DMS 273 treated with DMSO at 0.1 percent for 48 hours (cell line): ENCODE results near the gene PLEKHG2.
A peak's percentile ranks its signal among the peaks of the same experiment; 100 is the strongest.
"Not testable (repeated sequence)": the region's sequence is repeated elsewhere in the genome, so short reads cannot be mapped to it uniquely, and the experiment has no call there.

Source experiments
- DNase-seq: peaks from one replicate; lab custom pipeline; 2025; lab: John Stamatoyannopoulos, UW

PLEKHG2 gene

GRCh38 chr19:39445196-39446111 lies 33.0 kb downstream of the PLEKHG2 start, which contains the start of gene SUPT5H:
Gene SUPT5H, plus strand, starts transcription at chr19:39445582. Its CDS starts 309 bp downstream, at chr19:39445891.
- peak; percentile 93 for DNase-seq

- no peak for DNase-seq
Observed at GRCh38 chr19:39446365-39447084, 34.1 kb downstream of the PLEKHG2 start.

- no peak for DNase-seq
Observed at GRCh38 chr19:39448271-39448670, 35.8 kb downstream of the PLEKHG2 start.

GRCh38 chr19:39449116-39449797 lies 36.8 kb downstream of the PLEKHG2 start:
- DNase-seq = no peak

GRCh38 chr19:39451257-39451656 lies 38.8 kb downstream of the PLEKHG2 start:
- not testable (repeated sequence) for DNase-seq

GRCh38 chr19:39463403-39463802 lies 50.9 kb downstream of the PLEKHG2 start:
- DNase-seq = no peak

GRCh38 chr19:39465956-39466747 lies 53.7 kb downstream of the PLEKHG2 start:
- DNase-seq = no peak

- no peak for DNase-seq
Observed at GRCh38 chr19:39467941-39468340, 55.5 kb downstream of the PLEKHG2 start.

GRCh38 chr19:39469036-39469435 lies 56.6 kb downstream of the PLEKHG2 start:
- no peak for DNase-seq

- no peak for DNase-seq
Observed at GRCh38 chr19:39469567-39469966, 57.1 kb downstream of the PLEKHG2 start.

- DNase-seq = no peak
Observed at GRCh38 chr19:39470724-39471339, 58.4 kb downstream of the PLEKHG2 start.

- no peak for DNase-seq
Observed at GRCh38 chr19:39471756-39472536, 59.5 kb downstream of the PLEKHG2 start.

GRCh38 chr19:39472746-39473442 lies 60.4 kb downstream of the PLEKHG2 start:
- no peak for DNase-seq

GRCh38 chr19:39473443-39473960 lies 61.0 kb downstream of the PLEKHG2 start:
- DNase-seq = no peak

GRCh38 chr19:39474139-39474620 lies 61.7 kb downstream of the PLEKHG2 start:
- no peak for DNase-seq

- DNase-seq = no peak
Observed at GRCh38 chr19:39475748-39476147, 63.3 kb downstream of the PLEKHG2 start.
